ENCODE measurements around the gene ELOA. TPM values are rescaled to one million over a fixed set of nuclear protein-coding genes. Genes with fewer than 3 reads are reported as not detected.

Gene ELOA
- 10 to 100 TPM; 26.0 to 32.8 (median 27.6) TPM for total RNA-seq
- total RNA-seq (2013), result 23.9 TPM
- total RNA-seq, result 44.7 to 161 (median 71.0) reads per million in 29 experiments

GRCh38 chr1:23743287-23744152, at the start of gene ELOA:
ELOA (plus strand) TSS chr1:23743471; CDS start chr1:23743504, 33 bp downstream.
- no peaks in the 10 kb centered on the region for H3K9me3 Mint-ChIP-seq
- WGBS (ENCODE audit: insufficient coverage), result under 1% methylated on average over 107 of the region's 119 CpGs
- H3K36me3 ChIP-seq (ENCODE audit: control insufficient read depth in 2 of 2, extremely low read depth in 1 of 2, insufficient read depth in 1 of 2, low read length in 1 of 2), result peaks cover 0 to 10% of the 10 kb centered on the region in 2 donors
- no peaks in the 10 kb centered on the region for H3K27me3 Mint-ChIP-seq
- H3K27ac ChIP-seq (ENCODE audit: low read length), result peak within 1 kb of the TSS; percentile 78
- ChIA-PET POLR2A (interaction anchor here in 1 of 2 donors (1.4 kb wide), 1 partner anchor 52 kb away, joined by 3 read pairs; the partner anchor contains the start of gene RPL11), CTCF (interaction anchor here (0.6 to 2.1 kb wide), 4 partner anchors 29 to 297 kb away, joined by 3 to 6 read pairs (median 4); partner anchors contain the start of gene RPL11 (in 1 of the 2))
- peak; percentile 96 to 98 (median 97) for ATAC-seq (replicated peaks in 1 of 4)
- DNase-seq, result peak; percentile 55 to 87 (median 71)
- H3K4me1 ChIP-seq (ENCODE audit: control insufficient read depth in 1 of 2, extremely low read depth in 1 of 2, insufficient read depth in 2 of 2, low read length in 2 of 2), result peaks cover 17 to 22% of the 10 kb centered on the region in 2 experiments
- peaks cover 7% of the 10 kb centered on the region for H3K36me3 Mint-ChIP-seq
- H3K9me3 ChIP-seq, result no peaks in the 10 kb centered on the region
- H3K4me3 ChIP-seq (ENCODE audit: control insufficient read depth in 1 of 2, extremely low read depth in 1 of 2, low read length in 1 of 2), result peak within 1 kb of the TSS; percentile 77 to 80
- peak within 1 kb of the TSS; percentile 88 to 91 (median 90) for H3K4me3 Mint-ChIP-seq
- no peaks in the 10 kb centered on the region for H3K27me3 ChIP-seq (replicated peaks in 1 of 2; ENCODE audit: control insufficient read depth in 2 of 2, extremely low read depth in 1 of 2, insufficient read depth in 2 of 2, low read length in 1 of 2)
- peak within 1 kb of the TSS; percentile 91 to 93 for H3K27ac Mint-ChIP-seq
- H3K4me1 Mint-ChIP-seq, result peaks cover 48 to 51% (median 50%) of the 10 kb centered on the region in 3 donors

- ATAC-seq (replicated peaks in 1 of 4) (no peak), DNase-seq (no peak)
- Mint-ChIP-seq H3K27ac (peak overlapping the region; percentile 21 to 96), H3K9me3 (no peaks in the 10 kb centered on the region), H3K4me1 (peaks cover 60 to 63% (median 60%) of the 10 kb centered on the region in 3 donors), H3K4me3 (peak overlapping the region; percentile 95 to 97 (median 95)), H3K27me3 (no peaks in the 10 kb centered on the region), H3K36me3 (peaks cover 59% of the 10 kb centered on the region)
- CTCF ChIA-PET, result no interaction called here
- Histone ChIP-seq H3K27me3 (replicated peaks in 1 of 2; ENCODE audit: control insufficient read depth in 2 of 2, extremely low read depth in 1 of 2, insufficient read depth in 2 of 2, low read length in 1 of 2) (no peaks in the 10 kb centered on the region), H3K9me3 (no peaks in the 10 kb centered on the region), H3K36me3 (ENCODE audit: control insufficient read depth in 2 of 2, extremely low read depth in 1 of 2, insufficient read depth in 1 of 2, low read length in 1 of 2) (peaks cover 9 to 59% of the 10 kb centered on the region in 2 donors), H3K4me1 (ENCODE audit: control insufficient read depth in 1 of 2, extremely low read depth in 1 of 2, insufficient read depth in 2 of 2, low read length in 2 of 2) (peaks cover 21 to 31% of the 10 kb centered on the region in 2 experiments), H3K27ac (ENCODE audit: low read length) (no peak overlapping the region), H3K4me3 (ENCODE audit: control insufficient read depth in 1 of 2, extremely low read depth in 1 of 2, low read length in 1 of 2) (no peak overlapping the region)
- POLR2A ChIA-PET, result no interaction called here
- WGBS (ENCODE audit: insufficient coverage), result no CpG with 5 or more reads among the region's 2 CpGs
Observed at GRCh38 chr1:23693599-23693998, 49.7 kb upstream of the ELOA start.

GRCh38 chr1:23694371-23694770, 48.9 kb upstream of the ELOA start:
- H3K9me3 ChIP-seq, result no peaks in the 10 kb centered on the region
- ATAC-seq (replicated peaks in 1 of 4), result no peak
- 60% methylated on average over 3 of the region's 3 CpGs for WGBS (ENCODE audit: insufficient coverage)
- peaks cover 9 to 65% of the 10 kb centered on the region in 2 donors for H3K36me3 ChIP-seq (ENCODE audit: control insufficient read depth in 2 of 2, extremely low read depth in 1 of 2, insufficient read depth in 1 of 2, low read length in 1 of 2)
- Mint-ChIP-seq H3K9me3 (no peaks in the 10 kb centered on the region), H3K27ac (peak overlapping the region in 1 of 2 donors; percentile 0), H3K4me1 (peaks cover 61 to 65% (median 63%) of the 10 kb centered on the region in 3 donors), H3K27me3 (no peaks in the 10 kb centered on the region), H3K4me3 (peak overlapping the region in 2 of 3 donors; percentile 9 to 95), H3K36me3 (peaks cover 62% of the 10 kb centered on the region)
- ChIA-PET POLR2A (interaction anchor here in 1 of 2 donors (0.5 kb wide), 1 partner anchor 89 kb away, joined by 5 read pairs; no protein-coding TSS in a partner anchor), CTCF (no interaction called here)
- H3K4me1 ChIP-seq (ENCODE audit: control insufficient read depth in 1 of 2, extremely low read depth in 1 of 2, insufficient read depth in 2 of 2, low read length in 2 of 2), result peaks cover 21 to 31% of the 10 kb centered on the region in 2 experiments
- H3K4me3 ChIP-seq (ENCODE audit: control insufficient read depth in 1 of 2, extremely low read depth in 1 of 2, low read length in 1 of 2), result no peak overlapping the region
- H3K27me3 ChIP-seq (replicated peaks in 1 of 2; ENCODE audit: control insufficient read depth in 2 of 2, extremely low read depth in 1 of 2, insufficient read depth in 2 of 2, low read length in 1 of 2), result no peaks in the 10 kb centered on the region
- no peak for DNase-seq
- no peak overlapping the region for H3K27ac ChIP-seq (ENCODE audit: low read length)

- Histone ChIP-seq H3K9me3 (no peaks in the 10 kb centered on the region), H3K4me1 (ENCODE audit: control insufficient read depth in 1 of 2, extremely low read depth in 1 of 2, insufficient read depth in 2 of 2, low read length in 2 of 2) (peaks cover 21 to 31% of the 10 kb centered on the region in 2 experiments), H3K4me3 (ENCODE audit: control insufficient read depth in 1 of 2, extremely low read depth in 1 of 2, low read length in 1 of 2) (no peak overlapping the region), H3K27ac (ENCODE audit: low read length) (no peak overlapping the region), H3K36me3 (ENCODE audit: control insufficient read depth in 2 of 2, extremely low read depth in 1 of 2, insufficient read depth in 1 of 2, low read length in 1 of 2) (peaks cover 9 to 74% of the 10 kb centered on the region in 2 donors), H3K27me3 (replicated peaks in 1 of 2; ENCODE audit: control insufficient read depth in 2 of 2, extremely low read depth in 1 of 2, insufficient read depth in 2 of 2, low read length in 1 of 2) (no peaks in the 10 kb centered on the region)
- Mint-ChIP-seq H3K27ac (peak overlapping the region in 1 of 2 donors; percentile 18), H3K27me3 (no peaks in the 10 kb centered on the region), H3K9me3 (no peaks in the 10 kb centered on the region), H3K4me3 (peak overlapping the region in 1 of 3 donors; percentile 14), H3K36me3 (peaks cover 74% of the 10 kb centered on the region), H3K4me1 (peaks cover 63 to 71% (median 67%) of the 10 kb centered on the region in 3 donors)
- ChIA-PET CTCF (interaction anchor here in 1 of 2 donors (1.1 kb wide), 1 partner anchor 94 kb away, joined by 3 read pairs; no protein-coding TSS in a partner anchor), POLR2A (no interaction called here)
- WGBS (ENCODE audit: insufficient coverage), result 100% methylated on average over 3 of the region's 3 CpGs
- no peak for ATAC-seq (replicated peaks in 1 of 4)
- no peak for DNase-seq
Observed at GRCh38 chr1:23695667-23696066, 47.6 kb upstream of the ELOA start.

- Mint-ChIP-seq H3K27ac (no peak overlapping the region), H3K27me3 (no peaks in the 10 kb centered on the region), H3K4me1 (peaks cover 63 to 71% (median 67%) of the 10 kb centered on the region in 3 donors), H3K4me3 (peak overlapping the region in 1 of 3 donors; percentile 29), H3K9me3 (no peaks in the 10 kb centered on the region), H3K36me3 (peaks cover 79% of the 10 kb centered on the region)
- no peak overlapping the region for H3K27ac ChIP-seq (ENCODE audit: low read length)
- H3K9me3 ChIP-seq, result no peaks in the 10 kb centered on the region
- CTCF ChIA-PET, result interaction anchor here in 1 of 2 donors (0.7 to 1.1 kb wide), 2 partner anchors 91 to 95 kb away, joined by 3 to 5 read pairs; no protein-coding TSS in a partner anchor
- POLR2A ChIA-PET, result interaction anchor here (0.6 kb wide), 2 partner anchors 190 to 667 kb away, joined by 5 to 6 read pairs; no protein-coding TSS in a partner anchor
- peaks cover 13 to 82% of the 10 kb centered on the region in 2 donors for H3K36me3 ChIP-seq (ENCODE audit: control insufficient read depth in 2 of 2, extremely low read depth in 1 of 2, insufficient read depth in 1 of 2, low read length in 1 of 2)
- H3K4me3 ChIP-seq (ENCODE audit: control insufficient read depth in 1 of 2, extremely low read depth in 1 of 2, low read length in 1 of 2), result no peak overlapping the region
- ATAC-seq (replicated peaks in 1 of 4), result no peak
- peaks cover 21 to 26% of the 10 kb centered on the region in 2 experiments for H3K4me1 ChIP-seq (ENCODE audit: control insufficient read depth in 1 of 2, extremely low read depth in 1 of 2, insufficient read depth in 2 of 2, low read length in 2 of 2)
- 100% methylated on average over 1 of the region's 6 CpGs for WGBS (ENCODE audit: insufficient coverage)
- no peak for DNase-seq
- no peaks in the 10 kb centered on the region for H3K27me3 ChIP-seq (replicated peaks in 1 of 2; ENCODE audit: control insufficient read depth in 2 of 2, extremely low read depth in 1 of 2, insufficient read depth in 2 of 2, low read length in 1 of 2)
Observed at GRCh38 chr1:23696335-23696989, 46.8 kb upstream of the ELOA start.

- DNase-seq (no peak), ATAC-seq (replicated peaks in 1 of 4) (no peak)
- Mint-ChIP-seq H3K9me3 (no peaks in the 10 kb centered on the region), H3K27me3 (no peaks in the 10 kb centered on the region), H3K36me3 (peaks cover 69% of the 10 kb centered on the region), H3K4me1 (peaks cover 50 to 59% (median 53%) of the 10 kb centered on the region in 3 donors), H3K4me3 (no peak overlapping the region), H3K27ac (no peak overlapping the region)
- peaks cover 9 to 17% of the 10 kb centered on the region in 2 experiments for H3K4me1 ChIP-seq (ENCODE audit: control insufficient read depth in 1 of 2, extremely low read depth in 1 of 2, insufficient read depth in 2 of 2, low read length in 2 of 2)
- H3K27me3 ChIP-seq (replicated peaks in 1 of 2; ENCODE audit: control insufficient read depth in 2 of 2, extremely low read depth in 1 of 2, insufficient read depth in 2 of 2, low read length in 1 of 2), result no peaks in the 10 kb centered on the region
- no peak overlapping the region for H3K4me3 ChIP-seq (ENCODE audit: control insufficient read depth in 1 of 2, extremely low read depth in 1 of 2, low read length in 1 of 2)
- CTCF ChIA-PET, result no interaction called here
- H3K36me3 ChIP-seq (ENCODE audit: control insufficient read depth in 2 of 2, extremely low read depth in 1 of 2, insufficient read depth in 1 of 2, low read length in 1 of 2), result peaks cover 13 to 91% of the 10 kb centered on the region in 2 donors
- H3K9me3 ChIP-seq, result no peaks in the 10 kb centered on the region
- WGBS (ENCODE audit: insufficient coverage), result no CpG with 5 or more reads among the region's 5 CpGs
- POLR2A ChIA-PET, result interaction anchor here in 1 of 2 donors (0.6 kb wide), 1 partner anchor 1547 kb away, joined by 4 read pairs; no protein-coding TSS in a partner anchor
- H3K27ac ChIP-seq (ENCODE audit: low read length), result no peak overlapping the region
Observed at GRCh38 chr1:23698466-23698865, 44.8 kb upstream of the ELOA start.

All from T-cell (primary cell).